Heart right ventricle (tissue), 16 donors: ENCODE measurements around the gene PAX5. TPM values are rescaled to one million over a fixed set of nuclear protein-coding genes. Genes with fewer than 3 reads are reported as not detected.

Experiments
- ATAC-seq, 8 donors: fragments of 200-7000 bp; cut with Tn5 transposase; one replicate each; pipeline ENCODE4 v1.9.1; 2020; ENCODE audit warnings: mild to moderate bottlenecking in 8 of 8, moderate library complexity in 8 of 8, moderate number of reproducible peaks in 1 of 8
- DNase-seq, 2 donors: peaks; one replicate each; pipeline ENCODE4 v3.0.0-alpha.2; 2020
- H3K27ac ChIP-seq, 10 donors: fragments of 200-600 bp; sonication (generic) in 2 of 10; one replicate each; pipeline versions ENCODE4 v1.5.0 to v1.8.0; 2020 to 2022; ENCODE audit warnings: mild to moderate bottlenecking in 3 of 10
- H3K27me3 ChIP-seq, 7 donors: fragments of 200-600 bp; one replicate each; pipeline ENCODE4 v1.8.0; 2021 to 2022; ENCODE audit warnings: mild to moderate bottlenecking in 2 of 7
- H3K36me3 ChIP-seq, 9 donors: fragments of 200-600 bp; sonication (generic) in 1 of 9; one replicate each; pipeline versions ENCODE4 v1.5.0 to v1.8.0; 2020 to 2022; ENCODE audit warnings: mild to moderate bottlenecking in 2 of 9
- H3K4me1 ChIP-seq, 9 donors: fragments of 200-600 bp; sonication (generic) in 1 of 9; one replicate each; pipeline versions ENCODE4 v1.5.0 to v1.8.0; 2020 to 2022; ENCODE audit warnings: mild to moderate bottlenecking in 4 of 9
- H3K4me3 ChIP-seq, 10 donors: fragments of 200-600 bp; sonication (generic) in 2 of 10; one replicate each; pipeline versions ENCODE4 v1.5.0 to v1.8.0; 2020 to 2022; ENCODE audit warnings: mild to moderate bottlenecking in 7 of 10, moderate library complexity in 2 of 10
- H3K9me3 ChIP-seq, 11 donors: fragments of 200-600 bp in 10 of 11; sonication (generic) in 2 of 11; one replicate each; pipeline versions ENCODE4 v1.5.0 to v1.8.0; 2013 to 2022; ENCODE audit warnings: mild to moderate bottlenecking in 2 of 11, control low read depth in 1 of 11, moderate library complexity in 1 of 11
- CTCF ChIP-seq, 9 donors: fragments of 200-600 bp; sonication (generic) in 2 of 9; IDR thresholded peaks; one replicate each; pipeline versions ENCODE4 v1.5.0 to v1.8.0; 2021 to 2022; ENCODE audit warnings: antibody characterized with exemption in 9 of 9, mild to moderate bottlenecking in 5 of 9, moderate library complexity in 1 of 9
- WGBS, 2 donors: extraction: QIAGEN DNeasy Blood & Tissue Kit; methylation state at CpG; one replicate each; pipeline ENCODE4 v1.1.7; 2013; ENCODE audit warnings: inconsistent platforms in 1 of 2; 5-methylcytosine and 5-hydroxymethylcytosine counted together
- intact Hi-C, 10 donors: fragments of 100-400 bp; cut with DNase I; formaldehyde crosslinking; loops; one replicate each; pipeline versions ENCODE4 v1.11.1 to v1.14.2; 2022
- polyA plus RNA-seq, 2 donors: library from polyadenylated mRNA; stranded (reverse); fragments of 200-250 nt; gene quantifications; one replicate each; pipeline ENCODE4 v1.2.3, GENCODE V29; 2013
- total RNA-seq, 10 donors: library from RNA; stranded (reverse); fragmentation: NEBNext Ultra II Directional in 3 of 10; extraction: Animal tissue kit (Norgen Biotek cat#: 25700) in 3 of 10; gene quantifications; one replicate each; pipeline versions ENCODE4 v1.2.1 to v1.2.4, GENCODE V29; 2021 to 2023
- donor health status: Arrhythmogenic right ventricular cardiomyopathy.
- donor health status: ischemic (EF 13 %, LVEDD 7.1; RV severe dilation, severe dysfunction).
- donor health status: healthy with polysubstance abuse.
- donor health status: DM: no; HTN: yes; CAD: no.
- donor health status: DM: no; HTN: no; CAD: no.
- donor health status: ischemic (EF 25% LVEDD 6.9; RV normal size, moderate dysfunction).
- donor health status: ischemic (EF 25% LVEDD 5.7; RV mildly dilated, moderate dysfunction).
- donor health status: healthy.
- donor health status: DM: yes; HTN: yes; CAD: no.
- donor health status: Ischemic cardiomyopathy.
- donor health status: ischemic (EF 35%, LVEDD 5.7; RV mildly dilated, moderate dysfunction).
- donor health status: nonischemic (EF 11% LVEDD 7.7; RV severe dilation, severe dysfunction).
- donor health status: DM: yes; HTN: yes; CAD: no.
- donor health status: PGD.
- donor health status: ischemic (EF 29% LVEDD 5.4; RV normal size, mild dysfunction).
- donor health status: nonischemic (EF 23%, LVEDD 6.1; RV moderate dilation, normal function).

Gene PAX5
- total and polyA plus RNA-seq, 12 donors = under 0.01 to 0.09 TPM; not detected in 10

DNA sequence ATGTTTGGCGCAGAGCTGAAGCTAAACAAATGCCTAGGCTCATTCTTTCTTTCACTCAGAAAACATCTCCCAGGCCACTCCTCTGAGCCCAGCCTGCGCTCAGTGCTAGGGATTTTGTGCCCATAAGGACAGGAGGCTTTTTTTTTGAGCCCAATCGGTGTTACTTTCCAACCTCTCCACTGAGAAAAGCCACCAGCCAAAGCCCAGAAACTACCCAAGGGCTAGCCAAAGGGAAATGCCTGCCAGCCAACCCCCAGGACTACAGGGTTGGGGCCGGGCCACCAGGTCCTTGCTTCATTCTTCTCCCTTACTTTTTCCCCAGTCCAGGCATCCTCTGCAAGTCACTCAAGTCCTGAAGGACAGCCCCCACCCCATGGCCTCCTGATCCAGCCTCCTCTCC is 134.7 kb downstream of the PAX5 start:
- Histone ChIP-seq H3K36me3 (no peaks in the 10 kb centered on the region), H3K4me3 (no peak overlapping the region), H3K27ac (no peak overlapping the region), H3K9me3 (no peaks in the 10 kb centered on the region), H3K27me3 (peaks cover 0 to 55% (median 41%) of the 10 kb centered on the region in 7 donors), H3K4me1 (no peaks in the 10 kb centered on the region)
- ATAC-seq (no peak), DNase-seq (no peak)
- TF ChIP-seq CTCF (IDR thresholded peaks at IDR 0.05) = no peak
- 89 to 90% methylated on average over 4 of the region's 4 CpGs for WGBS, 2 donors
- intact Hi-C loops = no loop called here

GRCh38 chr9:36898431-36899020 is 135.5 kb downstream of the PAX5 start:
- intact Hi-C loops = no loop called here
- TF ChIP-seq CTCF (IDR thresholded peaks at IDR 0.05) = no peak
- H3K9me3 ChIP-seq = no peaks in the 10 kb centered on the region
- DNase-seq (no peak), ATAC-seq (no peak)
- no peak overlapping the region for H3K27ac ChIP-seq
- H3K36me3 ChIP-seq = no peaks in the 10 kb centered on the region
- 76 to 80% methylated on average over 18 of the region's 18 CpGs for WGBS, 2 donors
- no peaks in the 10 kb centered on the region for H3K4me1 ChIP-seq
- H3K27me3 ChIP-seq = peaks cover 0 to 62% (median 46%) of the 10 kb centered on the region in 7 donors
- no peak overlapping the region for H3K4me3 ChIP-seq

DNA sequence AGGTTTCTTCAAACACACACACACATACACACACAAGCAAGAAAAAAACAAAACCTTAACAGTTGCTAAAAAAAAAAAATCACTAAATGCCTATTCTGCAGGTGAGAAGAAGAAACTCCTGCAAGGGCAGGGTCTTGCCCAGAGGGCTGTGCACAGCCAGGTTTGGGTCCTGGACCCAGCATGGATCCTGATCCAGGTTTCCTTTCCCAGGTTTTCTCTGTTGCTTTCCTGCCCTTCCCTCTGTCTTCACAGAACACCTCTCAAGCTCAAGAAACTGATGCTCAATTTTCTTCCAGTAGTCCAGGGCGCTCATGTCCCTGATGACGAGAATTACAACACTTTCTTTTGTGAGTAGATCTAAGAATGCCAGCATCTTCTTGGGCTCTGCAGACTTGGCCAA is 136.6 kb downstream of the PAX5 start:
- no peak for TF ChIP-seq CTCF (IDR thresholded peaks at IDR 0.05)
- 25 to 37% methylated on average over 2 of the region's 2 CpGs for whole genome bisulfite sequencing, 2 donors
- Histone ChIP-seq H3K27me3 (peaks cover 0 to 64% (median 53%) of the 10 kb centered on the region in 7 donors), H3K27ac (no peak overlapping the region), H3K36me3 (no peaks in the 10 kb centered on the region), H3K4me3 (no peak overlapping the region), H3K9me3 (no peaks in the 10 kb centered on the region), H3K4me1 (no peaks in the 10 kb centered on the region)
- intact Hi-C loops = no loop called here
- ATAC-seq (no peak), DNase-seq (no peak)

- H3K36me3 ChIP-seq = no peaks in the 10 kb centered on the region
- ATAC-seq (no peak), DNase-seq (no peak)
- H3K4me1 ChIP-seq = no peaks in the 10 kb centered on the region
- TF ChIP-seq CTCF (IDR thresholded peaks at IDR 0.05) = no peak
- no peaks in the 10 kb centered on the region for H3K9me3 ChIP-seq
- no peak overlapping the region for H3K27ac ChIP-seq
- WGBS, 2 donors = 51 to 58% methylated on average over 10 of the region's 10 CpGs
- intact Hi-C loops = no loop called here
- H3K4me3 ChIP-seq = no peak overlapping the region
- H3K27me3 ChIP-seq = peaks cover 0 to 68% (median 56%) of the 10 kb centered on the region in 7 donors
Observed at GRCh38 chr9:36897019-36897418, 137.0 kb downstream of the PAX5 start.
